BE2C (cell line): ENCODE measurements around the gene CCR5AS.

Source experiments
- DNase-seq: peaks from one replicate; pipeline ENCODE4 v3.0.0-alpha.2; 2020
- H3K27me3 ChIP-seq: fragments of 250-450 bp; sonication (Bioruptor Pico); 2 replicates; pipeline ENCODE4 v1.5.1; 2020; ENCODE audit warnings: mild to moderate bottlenecking
- H3K36me3 ChIP-seq: fragments of 250-450 bp; sonication (Bioruptor Pico); 2 replicates; pipeline ENCODE4 v1.5.1; 2020; ENCODE audit warnings: mild to moderate bottlenecking
- H3K4me1 ChIP-seq: fragments of 250-450 bp; sonication (Bioruptor Pico); 2 replicates; pipeline ENCODE4 v1.5.1; 2020
- H3K4me3 ChIP-seq: 2 replicates; pipeline ENCODE4 v1.5.1; 2011; ENCODE audit warnings: low read depth, low read length
- H3K9me3 ChIP-seq: fragments of 250-450 bp; sonication (Bioruptor Pico); 2 replicates; pipeline ENCODE4 v1.5.1; 2020
- CTCF ChIP-seq: IDR thresholded peaks from 2 replicates; pipeline ENCODE4 v1.5.1; 2012; ENCODE audit warnings: mild to moderate bottlenecking, low read depth, low read length

CCR5AS gene

GRCh38 chr3:46321461-46322104 is 85.3 kb downstream of the CCR5AS start:
- H3K36me3 ChIP-seq, result no peaks in the 10 kb centered on the region
- DNase-seq, result no peak
- no peaks in the 10 kb centered on the region for H3K9me3 ChIP-seq
- no peaks in the 10 kb centered on the region for H3K27me3 ChIP-seq
- TF ChIP-seq CTCF, result no peak
- no peak overlapping the region for H3K4me3 ChIP-seq
- no peaks in the 10 kb centered on the region for H3K4me1 ChIP-seq

- TF ChIP-seq CTCF, result no peak
- Histone ChIP-seq H3K4me3 (no peak overlapping the region), H3K4me1 (no peaks in the 10 kb centered on the region), H3K9me3 (no peaks in the 10 kb centered on the region), H3K36me3 (no peaks in the 10 kb centered on the region), H3K27me3 (no peaks in the 10 kb centered on the region)
- DNase-seq, result no peak
Observed at GRCh38 chr3:46318207-46318927, 88.5 kb downstream of the CCR5AS start.

DNA sequence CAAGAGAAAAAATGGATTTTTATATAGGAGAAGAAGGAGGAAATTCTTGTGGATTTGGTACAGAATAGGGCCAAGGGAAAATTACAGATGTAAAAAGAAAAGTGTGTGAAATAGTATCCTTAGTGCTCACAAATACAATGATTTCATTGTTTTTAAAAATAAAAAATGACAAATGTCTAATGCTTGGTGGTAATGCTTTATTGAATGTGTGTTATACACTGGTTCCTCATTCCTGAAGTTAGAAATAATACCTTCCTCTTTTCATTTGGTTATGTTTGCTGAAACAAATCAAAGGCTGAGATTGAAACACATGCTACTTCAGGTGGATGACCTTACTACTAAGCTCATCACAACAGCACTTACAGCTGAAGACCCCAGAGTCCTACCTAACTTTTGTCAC is 90.7 kb downstream of the CCR5AS start:
- H3K27me3 ChIP-seq, result no peaks in the 10 kb centered on the region
- no peaks in the 10 kb centered on the region for H3K4me1 ChIP-seq
- H3K4me3 ChIP-seq, result no peak overlapping the region
- no peak for TF ChIP-seq CTCF
- H3K9me3 ChIP-seq, result no peaks in the 10 kb centered on the region
- H3K36me3 ChIP-seq, result no peaks in the 10 kb centered on the region
- DNase-seq, result no peak

DNA sequence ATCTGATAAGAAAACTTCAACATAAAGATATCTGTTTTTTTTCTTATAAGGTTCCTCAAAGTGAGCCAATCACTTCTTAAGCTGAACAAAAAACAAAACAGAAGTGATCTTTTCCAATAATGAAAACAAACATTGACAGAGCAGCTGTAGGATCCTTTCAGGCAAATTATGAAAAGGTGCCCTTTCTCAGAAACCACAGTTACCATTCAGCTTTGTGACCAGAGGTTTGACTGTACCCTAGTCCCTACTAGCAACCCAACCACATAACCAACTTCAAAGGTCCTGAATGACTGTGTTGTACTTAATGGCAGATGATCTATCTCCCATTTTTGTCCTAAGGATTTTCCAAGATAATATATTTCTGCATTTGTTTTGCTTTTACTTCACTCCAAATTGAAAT is 92.3 kb downstream of the CCR5AS start:
- H3K36me3 ChIP-seq, result no peaks in the 10 kb centered on the region
- no peak for TF ChIP-seq CTCF

More for the DNA sequence above, 92.3 kb downstream of the CCR5AS start:
- Histone ChIP-seq H3K4me1 (no peaks in the 10 kb centered on the region), H3K27me3 (no peaks in the 10 kb centered on the region), H3K9me3 (no peaks in the 10 kb centered on the region), H3K4me3 (no peak overlapping the region)
- DNase-seq, result no peak
